Measurements from ENCODE around the gene EZH1.
A peak's percentile ranks its signal among the peaks of the same experiment; 100 is the strongest.

Gene EZH1

DNA sequence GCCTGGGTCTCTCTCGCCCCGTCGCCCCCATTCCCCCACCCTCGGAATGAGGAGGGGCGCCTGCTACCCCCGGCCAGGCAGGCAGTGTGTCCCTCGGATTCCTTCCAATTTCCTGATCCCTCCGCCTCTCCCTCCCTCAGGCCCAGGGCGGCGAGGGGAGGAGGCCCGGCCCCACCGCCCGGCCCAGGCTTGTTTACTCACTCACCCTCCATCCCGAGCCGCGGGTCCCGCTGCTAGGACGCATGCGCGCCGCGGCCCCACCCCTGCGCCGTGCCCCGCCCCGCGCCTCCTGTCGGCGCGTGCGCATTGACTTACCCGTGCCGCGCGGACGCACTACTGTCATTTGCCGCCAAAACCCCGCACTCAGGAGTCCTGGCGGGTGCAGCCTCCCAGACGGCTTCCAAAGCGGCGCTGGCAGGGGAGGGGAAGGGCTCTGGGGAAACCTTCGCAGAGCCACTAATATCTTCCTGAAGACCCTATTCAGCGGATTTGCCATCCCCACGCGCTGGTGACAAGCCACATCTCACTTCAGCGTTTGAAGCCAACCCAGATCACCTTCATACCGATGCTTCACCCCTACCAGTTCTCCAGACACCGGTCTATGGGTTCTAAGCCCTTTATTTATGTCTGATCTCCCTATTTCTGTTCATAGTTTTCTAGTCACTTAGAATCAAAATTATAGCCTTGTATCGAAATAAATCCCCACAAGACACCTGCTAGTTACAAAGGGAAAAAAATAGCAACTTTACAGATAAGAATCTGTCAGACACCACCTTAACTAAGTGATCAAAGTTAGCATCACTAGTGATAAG is at the start of gene EZH1:
TSS of gene EZH1 (minus strand) at position 235 of the 812 bp plus-strand sequence. CDS start 16,099 bp downstream, outside the sequence.
- Histone ChIP-seq H3K36me3 (ENCODE audit: control insufficient read depth in 5 of 5, insufficient read depth in 5 of 5, low read length in 5 of 5) (peaks cover 0 to 5% (median 0%) of the 10 kb centered on the region in 5 donors), H3K4me1 (ENCODE audit: control insufficient read depth in 5 of 5, insufficient read depth in 5 of 5, low read length in 5 of 5) (peaks cover 14 to 67% (median 58%) of the 10 kb centered on the region in 5 donors), H3K27ac (ENCODE audit: low read depth, low read length) (peak within 1 kb of the TSS; percentile 93), H3K4me3 (ENCODE audit: low read depth in 1 of 5, low read length in 5 of 5) (peak within 1 kb of the TSS; percentile 72 to 85 (median 81)), H3K27me3 (ENCODE audit: control insufficient read depth in 5 of 5, insufficient read depth in 4 of 5, low read length in 5 of 5) (no peaks in the 10 kb centered on the region), H3K9me3 (ENCODE audit: control insufficient read depth in 5 of 5, low read length in 5 of 5) (no peaks in the 10 kb centered on the region), H3K9ac (ENCODE audit: low read length in 5 of 5) (peak within 1 kb of the TSS; percentile 39 to 87 (median 81))

DNA sequence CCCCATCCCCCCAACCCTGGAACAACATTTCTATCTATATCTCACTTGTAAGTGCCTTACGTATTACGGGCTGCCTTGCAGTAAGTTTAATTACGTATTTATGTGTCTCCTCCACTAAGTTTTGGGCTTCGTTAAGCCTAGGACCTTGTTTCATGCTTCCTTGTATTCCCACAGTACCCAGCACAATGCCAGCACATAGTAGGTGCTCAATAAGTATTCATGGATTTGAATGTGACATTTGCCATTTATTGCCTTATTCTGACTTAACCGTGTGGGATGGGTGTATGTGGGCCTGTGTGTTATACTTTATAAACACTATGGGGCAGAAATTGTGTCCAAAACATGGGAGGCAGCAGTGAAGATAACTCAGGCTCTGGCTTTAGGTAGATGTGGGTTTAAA is 47.7 kb upstream of the EZH1 start:
- H3K27ac ChIP-seq (ENCODE audit: low read depth, low read length), result no peak overlapping the region
- H3K9me3 ChIP-seq (ENCODE audit: control insufficient read depth in 5 of 5, low read length in 5 of 5), result no peaks in the 10 kb centered on the region

DNA sequence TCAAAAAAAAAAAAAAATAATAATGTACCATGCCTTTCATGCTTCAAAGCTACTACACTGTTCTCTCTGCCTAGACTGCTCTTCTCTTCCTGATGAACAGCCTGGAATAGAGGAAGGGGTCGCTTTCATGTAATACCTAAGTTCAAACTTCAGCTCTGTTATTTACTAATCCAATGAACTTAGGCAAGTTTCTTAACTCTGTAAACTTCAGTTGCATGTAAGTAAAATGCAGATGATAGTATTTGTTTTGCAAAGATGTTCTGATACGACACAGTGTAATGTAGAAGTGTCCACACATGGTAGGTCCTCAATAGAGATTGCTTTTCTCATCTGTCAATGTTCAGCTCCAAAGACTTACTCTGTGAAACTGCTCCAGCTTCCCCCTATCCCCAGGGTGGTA is 47.1 kb upstream of the EZH1 start:
- Histone ChIP-seq H3K36me3 (ENCODE audit: control insufficient read depth in 5 of 5, insufficient read depth in 5 of 5, low read length in 5 of 5) (peaks cover 0 to 12% (median 3%) of the 10 kb centered on the region in 5 donors), H3K27ac (ENCODE audit: low read depth, low read length) (no peak overlapping the region)

More for the DNA sequence above, 47.7 kb upstream of the EZH1 start:
- Histone ChIP-seq H3K9ac (ENCODE audit: low read length in 5 of 5) (no peak overlapping the region), H3K4me1 (ENCODE audit: control insufficient read depth in 5 of 5, insufficient read depth in 5 of 5, low read length in 5 of 5) (peaks cover under 1 to 9% (median 9%) of the 10 kb centered on the region in 5 donors), H3K4me3 (ENCODE audit: low read depth in 1 of 5, low read length in 5 of 5) (no peak overlapping the region), H3K36me3 (ENCODE audit: control insufficient read depth in 5 of 5, insufficient read depth in 5 of 5, low read length in 5 of 5) (peaks cover 0 to 12% (median 3%) of the 10 kb centered on the region in 5 donors), H3K27me3 (ENCODE audit: control insufficient read depth in 5 of 5, insufficient read depth in 4 of 5, low read length in 5 of 5) (peaks cover 0 to 16% (median 12%) of the 10 kb centered on the region in 5 donors)

GRCh38 chr17:42787266-42787665 is 42.4 kb upstream of the EZH1 start:
- no peak overlapping the region for H3K27ac ChIP-seq (ENCODE audit: low read depth, low read length)

More for the DNA sequence above, 47.1 kb upstream of the EZH1 start:
- no peak overlapping the region for H3K4me3 ChIP-seq (ENCODE audit: low read depth in 1 of 5, low read length in 5 of 5)
- H3K27me3 ChIP-seq (ENCODE audit: control insufficient read depth in 5 of 5, insufficient read depth in 4 of 5, low read length in 5 of 5), result peaks cover 0 to 20% (median 18%) of the 10 kb centered on the region in 5 donors
- H3K9me3 ChIP-seq (ENCODE audit: control insufficient read depth in 5 of 5, low read length in 5 of 5), result no peaks in the 10 kb centered on the region
- H3K4me1 ChIP-seq (ENCODE audit: control insufficient read depth in 5 of 5, insufficient read depth in 5 of 5, low read length in 5 of 5), result peaks cover 0 to 3% (median 3%) of the 10 kb centered on the region in 5 donors
- H3K9ac ChIP-seq (ENCODE audit: low read length in 5 of 5), result no peak overlapping the region

DNA sequence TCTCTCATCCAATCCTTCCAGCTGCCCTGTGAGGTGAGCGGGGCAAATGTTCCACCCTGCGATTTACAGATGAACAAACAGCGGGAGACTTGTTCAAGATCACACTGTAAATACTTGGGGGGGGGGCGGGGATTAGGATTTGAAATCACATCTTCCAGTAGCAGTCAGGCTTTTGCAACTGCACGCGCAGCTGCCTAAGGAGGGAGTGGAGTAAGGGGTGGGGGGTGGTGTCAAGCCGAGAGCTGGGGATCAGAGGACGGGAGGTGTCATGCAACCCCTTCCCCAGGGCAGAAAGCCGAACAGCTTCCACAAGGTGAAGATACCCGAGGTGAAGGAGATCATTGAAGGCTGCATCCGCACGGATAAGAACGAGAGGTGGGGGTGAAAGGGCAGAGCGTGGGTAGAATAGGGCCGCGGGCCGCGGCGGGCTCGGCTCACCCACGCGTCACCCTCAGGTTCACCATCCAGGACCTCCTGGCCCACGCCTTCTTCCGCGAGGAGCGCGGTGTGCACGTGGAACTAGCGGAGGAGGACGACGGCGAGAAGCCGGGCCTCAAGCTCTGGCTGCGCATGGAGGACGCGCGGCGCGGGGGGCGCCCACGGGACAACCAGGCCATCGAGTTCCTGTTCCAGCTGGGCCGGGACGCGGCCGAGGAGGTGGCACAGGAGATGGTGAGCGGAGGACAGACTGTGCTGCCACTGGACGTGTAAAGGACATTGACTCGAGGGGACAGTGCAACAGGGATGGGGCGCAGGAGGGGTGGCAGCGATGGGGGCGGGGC is 40.2 kb upstream of the EZH1 start:
- Histone ChIP-seq H3K27me3 (ENCODE audit: control insufficient read depth in 5 of 5, insufficient read depth in 4 of 5, low read length in 5 of 5) (peaks cover 40 to 82% (median 74%) of the 10 kb centered on the region in 5 donors), H3K4me1 (ENCODE audit: control insufficient read depth in 5 of 5, insufficient read depth in 5 of 5, low read length in 5 of 5) (peaks cover 1 to 32% (median 26%) of the 10 kb centered on the region in 5 donors), H3K4me3 (ENCODE audit: low read depth in 1 of 5, low read length in 5 of 5) (peak overlapping the region in 1 of 5 donors; percentile 26), H3K9me3 (ENCODE audit: control insufficient read depth in 5 of 5, low read length in 5 of 5) (no peaks in the 10 kb centered on the region), H3K9ac (ENCODE audit: low read length in 5 of 5) (no peak overlapping the region), H3K36me3 (ENCODE audit: control insufficient read depth in 5 of 5, insufficient read depth in 5 of 5, low read length in 5 of 5) (no peaks in the 10 kb centered on the region), H3K27ac (ENCODE audit: low read depth, low read length) (no peak overlapping the region)

More at GRCh38 chr17:42787266-42787665, 42.4 kb upstream of the EZH1 start:
- Histone ChIP-seq H3K36me3 (ENCODE audit: control insufficient read depth in 5 of 5, insufficient read depth in 5 of 5, low read length in 5 of 5) (no peaks in the 10 kb centered on the region), H3K4me1 (ENCODE audit: control insufficient read depth in 5 of 5, insufficient read depth in 5 of 5, low read length in 5 of 5) (peaks cover 0 to 22% (median 15%) of the 10 kb centered on the region in 5 donors), H3K4me3 (ENCODE audit: low read depth in 1 of 5, low read length in 5 of 5) (no peak overlapping the region), H3K9me3 (ENCODE audit: control insufficient read depth in 5 of 5, low read length in 5 of 5) (no peaks in the 10 kb centered on the region), H3K27me3 (ENCODE audit: control insufficient read depth in 5 of 5, insufficient read depth in 4 of 5, low read length in 5 of 5) (peaks cover 29 to 67% (median 60%) of the 10 kb centered on the region in 5 donors), H3K9ac (ENCODE audit: low read length in 5 of 5) (no peak overlapping the region)

DNA sequence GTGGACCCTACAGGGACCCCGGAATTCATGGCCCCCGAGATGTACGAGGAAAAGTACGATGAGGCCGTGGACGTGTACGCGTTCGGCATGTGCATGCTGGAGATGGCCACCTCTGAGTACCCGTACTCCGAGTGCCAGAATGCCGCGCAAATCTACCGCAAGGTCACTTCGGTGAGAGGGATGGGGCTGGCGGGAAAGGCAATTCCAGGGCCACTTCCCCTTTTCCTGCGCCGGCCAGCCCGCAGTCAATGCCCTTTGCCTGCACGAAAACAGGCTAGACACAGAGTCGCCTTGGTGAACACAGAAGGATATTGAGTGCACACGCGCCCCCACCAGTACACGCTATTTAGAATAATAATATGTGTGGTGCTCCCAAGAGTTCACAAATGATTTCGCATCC is 39.6 kb upstream of the EZH1 start:
- Histone ChIP-seq H3K36me3 (ENCODE audit: control insufficient read depth in 5 of 5, insufficient read depth in 5 of 5, low read length in 5 of 5) (peaks cover 0 to 4% (median 3%) of the 10 kb centered on the region in 5 donors), H3K4me1 (ENCODE audit: control insufficient read depth in 5 of 5, insufficient read depth in 5 of 5, low read length in 5 of 5) (peaks cover 1 to 33% (median 31%) of the 10 kb centered on the region in 5 donors), H3K4me3 (ENCODE audit: low read depth in 1 of 5, low read length in 5 of 5) (no peak overlapping the region), H3K9ac (ENCODE audit: low read length in 5 of 5) (no peak overlapping the region), H3K27ac (ENCODE audit: low read depth, low read length) (no peak overlapping the region), H3K27me3 (ENCODE audit: control insufficient read depth in 5 of 5, insufficient read depth in 4 of 5, low read length in 5 of 5) (peaks cover 40 to 82% (median 75%) of the 10 kb centered on the region in 5 donors), H3K9me3 (ENCODE audit: control insufficient read depth in 5 of 5, low read length in 5 of 5) (no peaks in the 10 kb centered on the region)

DNA sequence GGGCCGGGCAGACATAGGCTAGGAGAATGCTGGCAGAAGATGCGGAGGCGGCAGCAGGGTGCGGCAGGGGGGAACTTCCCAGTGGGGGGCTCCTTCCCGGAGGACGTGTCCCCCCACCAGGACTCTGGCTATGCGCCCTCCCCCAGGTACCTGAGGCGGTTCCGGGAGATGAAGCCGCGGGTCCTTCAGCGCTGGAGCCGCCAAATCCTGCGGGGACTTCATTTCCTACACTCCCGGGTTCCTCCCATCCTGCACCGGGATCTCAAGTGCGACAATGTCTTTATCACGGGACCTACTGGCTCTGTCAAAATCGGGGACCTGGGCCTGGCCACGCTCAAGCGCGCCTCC is 38.9 kb upstream of the EZH1 start:
- H3K4me3 ChIP-seq (ENCODE audit: low read depth in 1 of 5, low read length in 5 of 5), result no peak overlapping the region
- H3K9ac ChIP-seq (ENCODE audit: low read length in 5 of 5), result no peak overlapping the region
- H3K27ac ChIP-seq (ENCODE audit: low read depth, low read length), result no peak overlapping the region
- no peaks in the 10 kb centered on the region for H3K9me3 ChIP-seq (ENCODE audit: control insufficient read depth in 5 of 5, low read length in 5 of 5)
- peaks cover 1 to 33% (median 31%) of the 10 kb centered on the region in 5 donors for H3K4me1 ChIP-seq (ENCODE audit: control insufficient read depth in 5 of 5, insufficient read depth in 5 of 5, low read length in 5 of 5)
- peaks cover 40 to 83% (median 72%) of the 10 kb centered on the region in 5 donors for H3K27me3 ChIP-seq (ENCODE audit: control insufficient read depth in 5 of 5, insufficient read depth in 4 of 5, low read length in 5 of 5)
- peaks cover 0 to 11% (median 10%) of the 10 kb centered on the region in 5 donors for H3K36me3 ChIP-seq (ENCODE audit: control insufficient read depth in 5 of 5, insufficient read depth in 5 of 5, low read length in 5 of 5)

DNA sequence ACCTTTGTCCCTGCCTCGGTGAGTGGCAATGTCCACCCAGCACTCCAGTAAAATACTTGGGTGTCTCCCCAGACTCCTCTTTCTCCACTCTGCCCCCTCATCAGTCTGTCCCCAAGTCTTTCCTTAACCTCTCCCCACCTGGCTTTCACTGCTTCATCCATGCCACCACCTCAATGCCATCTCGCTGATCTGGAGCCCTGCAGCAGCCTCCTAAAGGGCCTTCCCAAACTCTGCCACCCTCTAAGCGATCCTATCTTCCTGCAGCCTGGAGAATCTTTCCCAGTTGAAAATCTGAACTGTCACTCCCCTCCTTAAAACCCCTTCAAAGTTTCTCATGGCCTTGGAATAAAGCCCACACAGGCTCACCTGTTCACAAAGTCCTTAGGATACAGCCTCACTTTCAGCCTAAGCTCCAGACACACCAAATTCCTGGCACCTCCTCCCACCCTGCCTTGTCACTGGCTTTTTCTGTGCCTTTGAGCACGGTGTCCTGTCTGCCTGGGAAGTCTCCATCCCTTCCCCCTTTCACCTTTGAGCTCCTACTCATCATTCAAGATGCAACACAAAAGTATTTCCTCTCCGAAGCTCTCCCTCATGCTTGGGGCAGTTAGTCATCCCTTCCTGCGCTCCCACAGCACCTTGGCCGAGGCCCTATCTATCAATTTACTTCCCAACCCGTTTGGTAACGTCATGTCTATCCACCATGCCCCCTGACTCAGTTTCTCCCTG is 38.4 kb upstream of the EZH1 start:
- Histone ChIP-seq H3K9ac (ENCODE audit: low read length in 5 of 5) (no peak overlapping the region), H3K27me3 (ENCODE audit: control insufficient read depth in 5 of 5, insufficient read depth in 4 of 5, low read length in 5 of 5) (peaks cover 40 to 81% (median 67%) of the 10 kb centered on the region in 5 donors), H3K27ac (ENCODE audit: low read depth, low read length) (no peak overlapping the region), H3K9me3 (ENCODE audit: control insufficient read depth in 5 of 5, low read length in 5 of 5) (no peaks in the 10 kb centered on the region), H3K4me3 (ENCODE audit: low read depth in 1 of 5, low read length in 5 of 5) (no peak overlapping the region), H3K36me3 (ENCODE audit: control insufficient read depth in 5 of 5, insufficient read depth in 5 of 5, low read length in 5 of 5) (peaks cover 0 to 16% (median 15%) of the 10 kb centered on the region in 5 donors), H3K4me1 (ENCODE audit: control insufficient read depth in 5 of 5, insufficient read depth in 5 of 5, low read length in 5 of 5) (peaks cover 1 to 33% (median 31%) of the 10 kb centered on the region in 5 donors)

GRCh38 chr17:42782166-42783061 is 37.6 kb upstream of the EZH1 start:
- Histone ChIP-seq H3K27me3 (ENCODE audit: control insufficient read depth in 5 of 5, insufficient read depth in 4 of 5, low read length in 5 of 5) (peaks cover 40 to 75% (median 63%) of the 10 kb centered on the region in 5 donors), H3K27ac (ENCODE audit: low read depth, low read length) (no peak overlapping the region), H3K36me3 (ENCODE audit: control insufficient read depth in 5 of 5, insufficient read depth in 5 of 5, low read length in 5 of 5) (peaks cover 0 to 24% (median 22%) of the 10 kb centered on the region in 5 donors), H3K4me3 (ENCODE audit: low read depth in 1 of 5, low read length in 5 of 5) (no peak overlapping the region), H3K4me1 (ENCODE audit: control insufficient read depth in 5 of 5, insufficient read depth in 5 of 5, low read length in 5 of 5) (peaks cover 1 to 33% (median 31%) of the 10 kb centered on the region in 5 donors), H3K9me3 (ENCODE audit: control insufficient read depth in 5 of 5, low read length in 5 of 5) (no peaks in the 10 kb centered on the region), H3K9ac (ENCODE audit: low read length in 5 of 5) (no peak overlapping the region)

All from subcutaneous abdominal adipose tissue (tissue), 5 donors.